Neural crest cell (in vitro differentiated cells): ENCODE results near the gene BTBD9. TPM values are rescaled to one million over a fixed set of nuclear protein-coding genes. Genes with fewer than 3 reads are reported as not detected.

Source experiments
- DNase-seq: peaks from one replicate; pipeline ENCODE4 v3.0.0; 2021; ENCODE audit warnings: low read depth, mixed read lengths, low spot score
- H3K27ac Mint-ChIP-seq: one replicate; pipeline ENCODE4 v1.8.0; 2021; ENCODE audit warnings: mild to moderate bottlenecking, mixed read lengths; ENCODE audit not compliant: unreplicated experiment
- H3K27me3 Mint-ChIP-seq: 2 replicates; pipeline ENCODE4 v1.8.0; 2021; ENCODE audit warnings: low read depth, mild to moderate bottlenecking, mixed read lengths
- H3K36me3 Mint-ChIP-seq: 2 replicates; pipeline ENCODE4 v1.8.0; 2021; ENCODE audit warnings: low read depth, mild to moderate bottlenecking, mixed read lengths
- H3K4me1 Mint-ChIP-seq: 2 replicates; pipeline ENCODE4 v1.8.0; 2021; ENCODE audit warnings: mixed read lengths
- H3K4me3 Mint-ChIP-seq: one replicate; pipeline ENCODE4 v1.8.0; 2021; ENCODE audit warnings: mild to moderate bottlenecking, mixed read lengths
- H3K9me3 Mint-ChIP-seq: 2 replicates; pipeline ENCODE4 v1.8.0; 2021; ENCODE audit warnings: mixed read lengths
- total RNA-seq: library from RNA; stranded (reverse); gene quantifications from 2 replicates; pipeline ENCODE4 v1.2.1, GENCODE V29; 2021
- TF ChIP-seq, protein P1 (sequence below): fragments of 200-600 bp; sonication (generic); conservative IDR thresholded peaks from 2 replicates; pipeline ENCODE4 v1.5.0; 2021; ENCODE audit warnings: antibody characterized with exemption, mild to moderate bottlenecking

The BTBD9 gene
- total RNA-seq, 1 donor from 2014 or later, result 18.0 TPM

DNA sequence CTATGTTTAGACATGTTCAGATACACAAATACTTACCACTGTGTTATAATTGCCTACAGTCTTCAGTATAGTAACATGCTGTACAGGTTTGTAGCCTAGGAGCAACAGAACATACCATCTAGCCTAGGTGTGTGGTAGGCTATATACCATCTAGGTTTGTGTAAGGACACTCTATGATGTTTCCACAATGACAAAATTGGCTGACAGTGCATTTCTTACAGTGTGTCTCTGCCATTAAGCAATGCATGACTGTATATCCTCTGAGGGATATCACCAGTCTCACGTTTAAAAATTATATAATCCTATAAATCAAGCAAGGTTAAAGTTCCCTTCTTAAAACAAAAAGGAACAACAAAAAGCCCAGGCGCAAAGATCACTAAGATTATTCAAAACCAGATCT, 352.2 kb downstream of the BTBD9 start:
- TF ChIP-seq, protein P1, sequence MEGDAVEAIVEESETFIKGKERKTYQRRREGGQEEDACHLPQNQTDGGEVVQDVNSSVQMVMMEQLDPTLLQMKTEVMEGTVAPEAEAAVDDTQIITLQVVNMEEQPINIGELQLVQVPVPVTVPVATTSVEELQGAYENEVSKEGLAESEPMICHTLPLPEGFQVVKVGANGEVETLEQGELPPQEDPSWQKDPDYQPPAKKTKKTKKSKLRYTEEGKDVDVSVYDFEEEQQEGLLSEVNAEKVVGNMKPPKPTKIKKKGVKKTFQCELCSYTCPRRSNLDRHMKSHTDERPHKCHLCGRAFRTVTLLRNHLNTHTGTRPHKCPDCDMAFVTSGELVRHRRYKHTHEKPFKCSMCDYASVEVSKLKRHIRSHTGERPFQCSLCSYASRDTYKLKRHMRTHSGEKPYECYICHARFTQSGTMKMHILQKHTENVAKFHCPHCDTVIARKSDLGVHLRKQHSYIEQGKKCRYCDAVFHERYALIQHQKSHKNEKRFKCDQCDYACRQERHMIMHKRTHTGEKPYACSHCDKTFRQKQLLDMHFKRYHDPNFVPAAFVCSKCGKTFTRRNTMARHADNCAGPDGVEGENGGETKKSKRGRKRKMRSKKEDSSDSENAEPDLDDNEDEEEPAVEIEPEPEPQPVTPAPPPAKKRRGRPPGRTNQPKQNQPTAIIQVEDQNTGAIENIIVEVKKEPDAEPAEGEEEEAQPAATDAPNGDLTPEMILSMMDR, result no peak

DNA sequence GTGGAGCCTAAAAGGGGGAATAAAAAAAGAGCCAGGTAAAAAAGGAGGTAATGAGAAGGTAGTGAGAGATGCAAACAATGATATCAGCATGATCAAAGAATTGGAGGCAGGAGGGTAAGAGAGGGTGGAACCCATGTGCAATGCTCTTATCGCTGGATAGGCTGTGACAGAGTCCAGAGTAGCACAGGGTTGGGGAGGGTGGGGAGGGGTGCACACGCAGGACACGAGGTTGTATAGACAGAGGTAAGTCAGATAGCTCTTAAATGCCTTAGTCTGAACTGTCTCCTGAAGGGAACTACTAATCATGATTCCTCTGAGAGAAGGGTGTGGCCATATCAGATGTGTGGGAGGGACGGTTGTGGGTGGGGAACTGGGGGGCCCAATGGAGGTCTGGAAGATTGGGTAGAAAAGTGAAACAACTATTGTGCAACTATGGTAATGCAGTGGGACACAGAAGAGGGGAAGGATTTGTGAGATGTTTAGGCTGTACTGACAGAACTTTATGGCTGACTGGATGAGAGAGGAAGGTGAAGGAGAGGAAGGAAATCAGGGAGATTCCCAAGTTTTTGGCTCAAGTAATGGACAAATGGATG, 354.8 kb downstream of the BTBD9 start:
- TF ChIP-seq, protein P1, result no peak
- Mint-ChIP-seq H3K4me1 (peaks cover 35% of the 10 kb centered on the region), H3K27me3 (peaks cover 3% of the 10 kb centered on the region), H3K4me3 (no peak overlapping the region), H3K9me3 (no peaks in the 10 kb centered on the region), H3K36me3 (no peaks in the 10 kb centered on the region), H3K27ac (no peak overlapping the region)
- no peak for DNase-seq

More for the DNA sequence above, 352.2 kb downstream of the BTBD9 start:
- Mint-ChIP-seq H3K4me3 (no peak overlapping the region), H3K36me3 (no peaks in the 10 kb centered on the region), H3K4me1 (peaks cover 13% of the 10 kb centered on the region), H3K9me3 (no peaks in the 10 kb centered on the region), H3K27ac (no peak overlapping the region), H3K27me3 (peaks cover 3% of the 10 kb centered on the region)
- DNase-seq, result no peak

DNA sequence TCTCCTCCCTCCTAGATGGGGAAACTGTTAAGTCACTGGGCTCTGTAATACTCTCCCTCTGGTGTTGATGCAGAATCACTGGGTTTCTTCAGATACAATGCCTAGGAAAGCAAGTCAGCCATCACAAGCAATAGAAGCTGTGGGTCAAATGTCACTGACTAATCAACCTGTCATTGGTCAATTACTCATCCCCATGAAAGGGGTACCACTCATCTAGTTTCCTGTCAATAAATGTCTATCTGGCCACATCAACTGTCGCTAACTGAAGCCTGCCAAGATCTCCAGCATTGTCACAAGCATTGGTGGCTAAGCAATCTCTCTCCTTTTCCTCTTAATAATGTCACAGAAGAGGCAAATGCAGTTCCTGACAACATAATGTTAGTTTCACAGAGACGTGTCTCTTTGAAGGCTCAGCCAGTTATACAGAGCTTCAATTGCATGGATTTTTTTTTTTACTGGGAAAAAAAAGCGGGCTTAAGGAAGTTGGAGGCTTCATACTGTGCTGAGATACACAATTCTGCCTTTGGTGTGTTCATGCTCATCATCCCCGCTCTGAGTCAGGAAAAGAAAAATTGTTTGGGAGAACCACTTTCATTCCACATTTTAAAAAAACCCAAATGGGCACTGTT, 355.9 kb downstream of the BTBD9 start:
- DNase-seq, result no peak
- TF ChIP-seq, protein P1, result no peak
- no peak overlapping the region for H3K27ac Mint-ChIP-seq
- H3K4me1 Mint-ChIP-seq, result peaks cover 46% of the 10 kb centered on the region
- H3K9me3 Mint-ChIP-seq, result no peaks in the 10 kb centered on the region
- H3K4me3 Mint-ChIP-seq, result no peak overlapping the region
- no peaks in the 10 kb centered on the region for H3K36me3 Mint-ChIP-seq
- H3K27me3 Mint-ChIP-seq, result peaks cover 7% of the 10 kb centered on the region

DNA sequence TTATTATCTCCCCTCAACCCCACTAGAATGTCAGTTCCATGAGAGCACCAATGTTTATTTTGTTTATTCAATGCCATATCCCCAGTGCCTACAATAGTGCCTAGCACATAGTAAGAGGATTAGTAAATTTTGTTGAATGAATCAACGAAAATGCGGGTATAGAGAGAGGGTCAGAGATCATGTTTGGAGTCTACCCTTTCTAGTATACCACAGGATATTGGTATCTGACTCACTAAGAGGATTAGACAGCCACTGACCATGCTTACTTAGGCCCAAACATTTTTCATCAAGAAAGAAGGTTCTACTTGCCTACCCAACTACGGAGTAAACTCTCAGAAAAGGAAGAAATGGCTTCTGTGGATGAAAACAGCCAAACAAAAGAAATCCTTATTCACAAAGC, 356.8 kb downstream of the BTBD9 start:
- peaks cover 50% of the 10 kb centered on the region for H3K4me1 Mint-ChIP-seq
- H3K9me3 Mint-ChIP-seq, result no peaks in the 10 kb centered on the region
- H3K36me3 Mint-ChIP-seq, result no peaks in the 10 kb centered on the region
- H3K27me3 Mint-ChIP-seq, result peaks cover 8% of the 10 kb centered on the region
- DNase-seq, result no peak
- no peak overlapping the region for H3K27ac Mint-ChIP-seq
- H3K4me3 Mint-ChIP-seq, result no peak overlapping the region
- TF ChIP-seq, protein P1, result no peak

DNA sequence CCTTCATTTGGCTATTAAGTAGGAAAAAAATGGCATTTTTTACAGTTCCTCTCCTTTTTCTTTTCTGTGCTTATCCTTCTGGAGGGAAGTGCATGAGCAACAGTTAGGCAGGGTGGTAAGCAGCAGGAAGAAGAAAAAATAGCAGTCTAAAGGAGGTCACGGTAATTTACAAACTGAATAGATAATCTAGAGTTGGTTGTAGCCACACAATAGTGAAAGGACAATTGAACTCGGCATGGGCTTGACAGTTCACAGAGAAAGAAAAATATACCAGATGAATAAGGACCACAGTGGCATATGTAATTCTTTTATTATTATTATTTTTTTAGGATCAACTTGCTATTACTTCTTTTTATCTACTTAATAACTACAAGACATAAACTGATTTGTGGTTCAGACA, 358.6 kb downstream of the BTBD9 start:
- TF ChIP-seq, protein P1, result no peak
- H3K27ac Mint-ChIP-seq, result no peak overlapping the region
- H3K4me3 Mint-ChIP-seq, result no peak overlapping the region
- peaks cover 8% of the 10 kb centered on the region for H3K27me3 Mint-ChIP-seq
- no peaks in the 10 kb centered on the region for H3K36me3 Mint-ChIP-seq
- no peak for DNase-seq
- H3K4me1 Mint-ChIP-seq, result peaks cover 50% of the 10 kb centered on the region
- H3K9me3 Mint-ChIP-seq, result no peaks in the 10 kb centered on the region
